Measurements from ENCODE around the gene ATP10D. TPM values are rescaled to one million over a fixed set of nuclear protein-coding genes. Genes with fewer than 3 reads are reported as not detected.

The ATP10D gene
- total and polyA plus RNA-seq, 2 donors (not counting 3 experiments of a cell fraction or from before 2014, with no cell fraction given) = 34.1 to 40.2 TPM

DNA sequence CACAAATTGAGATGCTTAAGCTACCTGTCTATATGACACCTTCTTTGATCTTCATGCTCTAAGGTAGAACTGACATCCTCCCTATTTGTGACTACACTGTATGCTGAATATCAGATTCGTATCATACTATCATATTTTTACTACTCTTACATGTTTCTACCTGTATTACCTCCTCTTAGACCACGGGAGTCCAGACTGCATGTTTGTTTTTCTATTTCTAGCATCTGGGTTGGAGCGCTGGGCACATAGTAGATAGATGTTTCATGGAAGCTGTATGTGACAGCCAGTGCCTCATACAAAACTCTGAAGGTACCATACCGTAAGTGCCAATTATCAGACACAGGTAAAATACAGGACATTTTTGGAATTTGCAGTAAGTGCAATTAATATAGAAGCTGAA, 47.6 kb downstream of the ATP10D start:
- Histone ChIP-seq H3K36me3 (ENCODE audit: control insufficient read depth in 2 of 2, extremely low read depth in 1 of 2, insufficient read depth in 2 of 2, low read length in 2 of 2) (no peaks in the 10 kb centered on the region), H3K27ac (ENCODE audit: insufficient read depth, low read depth, low read length) (peak overlapping the region; percentile 81), H3K4me1 (ENCODE audit: control insufficient read depth, extremely low read depth, insufficient read depth, low read length) (peaks cover 39% of the 10 kb centered on the region), H3K9ac (replicated peaks; ENCODE audit: extremely low read depth, insufficient read depth, low read length) (no peak overlapping the region), H3K9me3 (replicated peaks; ENCODE audit: control insufficient read depth, insufficient read depth, low read length) (no peaks in the 10 kb centered on the region), H3K9me1 (replicated peaks; ENCODE audit: control insufficient read depth, extremely low read depth, insufficient read depth, low read length) (no peaks in the 10 kb centered on the region), H3K27me3 (ENCODE audit: control insufficient read depth in 2 of 2, insufficient read depth in 2 of 2, low read length in 2 of 2) (no peaks in the 10 kb centered on the region), H3K79me2 (ENCODE audit: control insufficient read depth, insufficient read depth, low read length) (no peaks in the 10 kb centered on the region), H2AFZ (ENCODE audit: low read depth, low read length) (no peak overlapping the region), H4K20me1 (replicated peaks; ENCODE audit: control insufficient read depth, extremely low read depth, insufficient read depth, low read length) (no peaks in the 10 kb centered on the region), H3K4me3 (replicated peaks in 1 of 3; ENCODE audit: insufficient read depth in 1 of 3, low read depth in 1 of 3, low read length in 3 of 3) (no peak overlapping the region), H3K4me2 (ENCODE audit: insufficient read depth, low read length) (peak overlapping the region; percentile 59)
- dilution Hi-C loops (cut with MboI; ENCODE audit: extremely low pct_ligation_motif_present, low sequenced_read_pairs) = no loop called here
- FAIRE-seq (no peak), DNase-seq (ENCODE audit: low read depth, low spot score) (no peak)
- no TSS peak for BruUV-seq (replicated peaks)
- TF ChIP-seq MYC (IDR thresholded peaks at IDR 0.05; ENCODE audit: low read depth, low read length) = no peak
- TF ChIP-seq, protein P1, sequence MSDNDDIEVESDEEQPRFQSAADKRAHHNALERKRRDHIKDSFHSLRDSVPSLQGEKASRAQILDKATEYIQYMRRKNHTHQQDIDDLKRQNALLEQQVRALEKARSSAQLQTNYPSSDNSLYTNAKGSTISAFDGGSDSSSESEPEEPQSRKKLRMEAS (IDR thresholded peaks at IDR 0.05; ENCODE audit: insufficient read depth, insufficient read length) = no peak
- no peak for TF ChIP-seq FOS (IDR thresholded peaks at IDR 0.05; ENCODE audit: borderline replicate concordance, insufficient read depth, low read length)
- no peak for TF ChIP-seq EZH2 (IDR thresholded peaks at IDR 0.05; ENCODE audit: borderline replicate concordance, low read depth, low read length, severe bottlenecking)
- TF ChIP-seq POLR2AphosphoS5 (IDR thresholded peaks at IDR 0.05; ENCODE audit: insufficient read depth, low read depth, low read length) = no peak
- TF ChIP-seq GATA2 (IDR thresholded peaks at IDR 0.05; ENCODE audit: insufficient read depth, insufficient read length, low read depth, low read length) = no peak
- TF ChIP-seq JUN (IDR thresholded peaks at IDR 0.05; ENCODE audit: borderline replicate concordance, insufficient read depth, insufficient read length, low read depth) = no peak
- TF ChIP-seq POLR2A (IDR thresholded peaks at IDR 0.05; ENCODE audit: low read depth, low read length) = no peak
- TF ChIP-seq, protein P2, sequence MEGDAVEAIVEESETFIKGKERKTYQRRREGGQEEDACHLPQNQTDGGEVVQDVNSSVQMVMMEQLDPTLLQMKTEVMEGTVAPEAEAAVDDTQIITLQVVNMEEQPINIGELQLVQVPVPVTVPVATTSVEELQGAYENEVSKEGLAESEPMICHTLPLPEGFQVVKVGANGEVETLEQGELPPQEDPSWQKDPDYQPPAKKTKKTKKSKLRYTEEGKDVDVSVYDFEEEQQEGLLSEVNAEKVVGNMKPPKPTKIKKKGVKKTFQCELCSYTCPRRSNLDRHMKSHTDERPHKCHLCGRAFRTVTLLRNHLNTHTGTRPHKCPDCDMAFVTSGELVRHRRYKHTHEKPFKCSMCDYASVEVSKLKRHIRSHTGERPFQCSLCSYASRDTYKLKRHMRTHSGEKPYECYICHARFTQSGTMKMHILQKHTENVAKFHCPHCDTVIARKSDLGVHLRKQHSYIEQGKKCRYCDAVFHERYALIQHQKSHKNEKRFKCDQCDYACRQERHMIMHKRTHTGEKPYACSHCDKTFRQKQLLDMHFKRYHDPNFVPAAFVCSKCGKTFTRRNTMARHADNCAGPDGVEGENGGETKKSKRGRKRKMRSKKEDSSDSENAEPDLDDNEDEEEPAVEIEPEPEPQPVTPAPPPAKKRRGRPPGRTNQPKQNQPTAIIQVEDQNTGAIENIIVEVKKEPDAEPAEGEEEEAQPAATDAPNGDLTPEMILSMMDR (IDR thresholded peaks at IDR 0.05; ENCODE audit: extremely low read depth in 1 of 2, insufficient read depth in 1 of 2, low read depth in 1 of 2, low read length in 2 of 2) = no peak
- intact Hi-C loops (cut with micrococcal nuclease) = loop anchor here (1.0 kb wide), 1 partner anchor 7 kb away; no protein-coding TSS in a partner anchor
- POLR2A ChIA-PET = no interaction called here
- CTCF ChIA-PET = interaction anchor here (1.5 kb wide), 1 partner anchor 69 kb away, joined by 5 read pairs; the partner anchor contains the start of gene COMMD8
